Caco-2 (cell line): ENCODE results near the gene UBE2F. TPM values are rescaled to one million over a fixed set of nuclear protein-coding genes. Genes with fewer than 3 reads are reported as not detected.
A peak's percentile ranks its signal among the peaks of the same experiment; 100 is the strongest.

Source experiments
- BruUV-seq: library from RNA; stranded (reverse); fragments of 400-500 nt; replicated peaks from 2 replicates; lab custom pipeline; 2021; lab: Mats Ljungman, UMichigan
- CTCF ChIA-PET: fragments of 300-600 bp; sonication (Branson Sonifier 250); formaldehyde crosslinking; loops from one replicate; lab custom pipeline; 2022; ENCODE audit warnings: antibody characterized with exemption; lab: Charles Lee
- POLR2A ChIA-PET: fragments of 300-600 bp; sonication (Branson Sonifier 250); formaldehyde crosslinking; loops from one replicate; lab custom pipeline; 2022; ENCODE audit warnings: antibody characterized with exemption; lab: Charles Lee
- DNase-seq, 2 experiments: peaks; one replicate each; pipeline versions ENCODE4 v3.0.0 to v3.0.0-alpha.2; 2020 to 2022
- H3K27me3 ChIP-seq: replicated peaks from 2 replicates; pipeline ENCODE4 v1.6.0; 2011; ENCODE audit warnings: low read length; ENCODE audit not compliant: control insufficient read depth, insufficient read depth
- H3K36me3 ChIP-seq: 2 replicates; pipeline ENCODE4 v1.5.1; 2011; ENCODE audit warnings: low read length; ENCODE audit not compliant: control insufficient read depth, insufficient read depth
- H3K4me1 ChIP-seq: fragments of 250-450 bp; sonication (Bioruptor Pico); 2 replicates; pipeline ENCODE4 v1.5.1; 2020; ENCODE audit warnings: mild to moderate bottlenecking
- H3K4me3 ChIP-seq: 2 replicates; pipeline ENCODE4 v1.5.1; 2011; ENCODE audit warnings: low read depth, mild to moderate bottlenecking, control low read depth, low read length
- H3K9me3 ChIP-seq: fragments of 250-450 bp; sonication (Bioruptor Pico); 2 replicates; pipeline ENCODE4 v1.5.1; 2020; ENCODE audit warnings: mild to moderate bottlenecking, moderate library complexity
- H3K27ac Mint-ChIP-seq: one replicate; pipeline ENCODE4 v1.8.0; 2022; ENCODE audit warnings: mixed read lengths; ENCODE audit not compliant: unreplicated experiment
- H3K27me3 Mint-ChIP-seq: one replicate; pipeline ENCODE4 v1.8.0; 2022; ENCODE audit warnings: mixed read lengths; ENCODE audit not compliant: insufficient read depth, unreplicated experiment
- H3K36me3 Mint-ChIP-seq: one replicate; pipeline ENCODE4 v1.8.0; 2022; ENCODE audit warnings: mild to moderate bottlenecking, mixed read lengths; ENCODE audit not compliant: insufficient read depth, unreplicated experiment
- H3K4me1 Mint-ChIP-seq: one replicate; pipeline ENCODE4 v1.8.0; 2022; ENCODE audit warnings: low read depth, mixed read lengths; ENCODE audit not compliant: unreplicated experiment
- H3K4me3 Mint-ChIP-seq: one replicate; pipeline ENCODE4 v1.8.0; 2022; ENCODE audit warnings: mild to moderate bottlenecking, moderate library complexity, mixed read lengths; ENCODE audit not compliant: unreplicated experiment
- H3K9me3 Mint-ChIP-seq: one replicate; pipeline ENCODE4 v1.8.0; 2022; ENCODE audit warnings: mixed read lengths; ENCODE audit not compliant: unreplicated experiment
- CTCF ChIP-seq, 2 experiments: fragments of 200-600 bp in 1 of 2; IDR thresholded peaks; 1 replicate in 1 of 2; 2 replicates in 1 of 2; pipeline versions ENCODE4 v1.5.1 to v1.8.0; 2011 to 2022; ENCODE audit warnings: antibody characterized with exemption in 1 of 2, control low read depth in 1 of 2, inconsistent platforms in 1 of 2, low read depth in 1 of 2, low read length in 1 of 2, mild to moderate bottlenecking in 1 of 2, moderate library complexity in 1 of 2; ENCODE audit not compliant: insufficient read depth in 1 of 2, severe bottlenecking in 1 of 2, unreplicated experiment in 1 of 2
- intact Hi-C: fragments of 100-400 bp; cut with micrococcal nuclease; formaldehyde crosslinking; loops from one replicate; pipeline ENCODE4 v1.10.0; 2022; ENCODE audit not compliant: unreplicated experiment
- total RNA-seq: library from RNA; stranded (reverse); gene quantifications from 2 replicates; pipeline ENCODE4 v1.2.3, GENCODE V29; 2022

Gene UBE2F
- total RNA-seq, 1 experiment from 2014 or later = 38.9 TPM

- intact Hi-C loops = no loop called here
- no peak overlapping the region for H3K4me3 Mint-ChIP-seq
- TF ChIP-seq CTCF (IDR thresholded peaks at IDR 0.05; ENCODE audit: insufficient read depth in 1 of 2, low read depth in 1 of 2, low read length in 1 of 2, severe bottlenecking in 1 of 2, unreplicated experiment in 1 of 2) = no peak
- ChIA-PET POLR2A (no interaction called here), CTCF (no interaction called here)
- no peaks in the 10 kb centered on the region for H3K27me3 Mint-ChIP-seq
- no TSS peak for BruUV-seq
- peaks cover 14% of the 10 kb centered on the region for H3K36me3 Mint-ChIP-seq
- DNase-seq = no peak
- no peaks in the 10 kb centered on the region for H3K27me3 ChIP-seq
- H3K9me3 Mint-ChIP-seq = no peaks in the 10 kb centered on the region
- peak overlapping the region; percentile 8 for H3K27ac Mint-ChIP-seq
- H3K4me1 Mint-ChIP-seq = no peaks in the 10 kb centered on the region
- H3K36me3 ChIP-seq = no peaks in the 10 kb centered on the region
- no peaks in the 10 kb centered on the region for H3K9me3 ChIP-seq
- no peak overlapping the region for H3K4me3 ChIP-seq
- no peaks in the 10 kb centered on the region for H3K4me1 ChIP-seq
These were observed 42.7 kb downstream of the UBE2F start for GRCh38 chr2:238009563-238009962.

- ChIA-PET CTCF (no interaction called here), POLR2A (no interaction called here)
- DNase-seq = no peak
- peaks cover 13% of the 10 kb centered on the region for H3K36me3 Mint-ChIP-seq
- BruUV-seq = no TSS peak
- no peak overlapping the region for H3K4me3 Mint-ChIP-seq
- intact Hi-C loops = no loop called here
- H3K27me3 Mint-ChIP-seq = no peaks in the 10 kb centered on the region
- no peaks in the 10 kb centered on the region for H3K36me3 ChIP-seq
- no peak overlapping the region for H3K4me3 ChIP-seq
- H3K27ac Mint-ChIP-seq = no peak overlapping the region
- H3K9me3 Mint-ChIP-seq = no peaks in the 10 kb centered on the region
- H3K4me1 Mint-ChIP-seq = no peaks in the 10 kb centered on the region
- no peaks in the 10 kb centered on the region for H3K9me3 ChIP-seq
- TF ChIP-seq CTCF (IDR thresholded peaks at IDR 0.05; ENCODE audit: insufficient read depth in 1 of 2, low read depth in 1 of 2, low read length in 1 of 2, severe bottlenecking in 1 of 2, unreplicated experiment in 1 of 2) = no peak
- H3K4me1 ChIP-seq = no peaks in the 10 kb centered on the region
- H3K27me3 ChIP-seq = no peaks in the 10 kb centered on the region
These were observed 43.8 kb downstream of the UBE2F start for GRCh38 chr2:238010572-238010971.

GRCh38 chr2:238013806-238014205 lies 47.0 kb downstream of the UBE2F start:
- ChIA-PET CTCF (no interaction called here), POLR2A (no interaction called here)
- Histone ChIP-seq H3K4me3 (no peak overlapping the region), H3K4me1 (no peaks in the 10 kb centered on the region), H3K27me3 (no peaks in the 10 kb centered on the region), H3K9me3 (no peaks in the 10 kb centered on the region), H3K36me3 (no peaks in the 10 kb centered on the region)
- H3K27ac Mint-ChIP-seq = no peak overlapping the region
- intact Hi-C loops = no loop called here
- BruUV-seq = no TSS peak
- H3K27me3 Mint-ChIP-seq = no peaks in the 10 kb centered on the region
- H3K4me3 Mint-ChIP-seq = no peak overlapping the region
- H3K36me3 Mint-ChIP-seq = peaks cover 5% of the 10 kb centered on the region
- H3K4me1 Mint-ChIP-seq = no peaks in the 10 kb centered on the region
- no peak for DNase-seq
- H3K9me3 Mint-ChIP-seq = no peaks in the 10 kb centered on the region
- TF ChIP-seq CTCF (IDR thresholded peaks at IDR 0.05; ENCODE audit: insufficient read depth in 1 of 2, low read depth in 1 of 2, low read length in 1 of 2, severe bottlenecking in 1 of 2, unreplicated experiment in 1 of 2) = no peak
